Activated T-cell treated with anti-CD3 and anti-CD28 coated beads for 48 hours (primary cell): ENCODE data around the gene COL18A1.
"Not testable (repeated sequence)": the region's sequence is repeated elsewhere in the genome, so short reads cannot be mapped to it uniquely, and the experiment has no call there.

ENCODE experiments used
- DNase-seq: peaks from one replicate; pipeline ENCODE4 v3.0.0-alpha.2; 2020; ENCODE audit warnings: low read depth

The COL18A1 gene

DNA sequence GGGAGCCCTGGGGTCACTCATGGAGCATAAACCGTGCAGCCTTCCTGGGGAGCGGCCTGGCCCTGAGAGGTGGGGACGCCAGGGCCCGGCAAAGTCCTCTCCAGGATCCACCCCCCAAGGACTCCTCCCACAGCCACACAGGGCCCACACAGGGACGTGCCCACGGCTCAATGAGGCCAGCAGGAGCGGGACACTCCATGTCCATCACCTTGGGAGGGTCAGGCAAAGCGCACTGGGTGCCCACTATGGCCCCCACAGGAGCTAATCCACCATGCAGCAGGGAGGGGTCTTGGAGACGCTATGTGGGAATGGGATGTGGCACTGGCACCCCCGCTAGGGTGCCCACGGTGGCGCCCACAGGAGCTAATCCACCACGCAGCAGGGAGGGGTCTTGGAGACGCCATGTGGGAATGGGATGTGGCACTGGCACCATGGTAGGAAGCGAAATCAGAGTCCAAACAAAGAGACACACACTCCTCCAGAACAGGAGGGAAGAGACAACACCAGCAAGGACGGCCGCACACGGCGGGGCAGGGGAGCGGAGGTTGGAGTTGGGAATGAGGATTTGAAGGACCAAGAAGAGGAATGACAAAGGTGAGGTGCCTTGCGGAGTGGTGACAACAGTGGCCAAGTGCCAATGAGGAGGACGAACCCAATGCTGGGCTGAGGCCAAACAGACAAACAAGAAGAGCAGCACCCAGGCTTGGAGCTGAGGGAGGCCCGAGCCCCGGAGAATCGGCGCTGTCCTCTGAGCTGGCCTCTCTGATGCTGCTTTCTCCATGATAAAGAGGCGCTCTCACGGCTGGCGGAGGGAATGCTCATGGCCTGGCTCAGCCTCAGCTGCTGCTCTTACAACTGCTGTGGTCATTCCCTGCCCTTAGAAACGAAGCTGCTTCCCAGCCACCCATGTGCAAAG lies 155.4 kb downstream of the COL18A1 start:
- no peak for DNase-seq

DNA sequence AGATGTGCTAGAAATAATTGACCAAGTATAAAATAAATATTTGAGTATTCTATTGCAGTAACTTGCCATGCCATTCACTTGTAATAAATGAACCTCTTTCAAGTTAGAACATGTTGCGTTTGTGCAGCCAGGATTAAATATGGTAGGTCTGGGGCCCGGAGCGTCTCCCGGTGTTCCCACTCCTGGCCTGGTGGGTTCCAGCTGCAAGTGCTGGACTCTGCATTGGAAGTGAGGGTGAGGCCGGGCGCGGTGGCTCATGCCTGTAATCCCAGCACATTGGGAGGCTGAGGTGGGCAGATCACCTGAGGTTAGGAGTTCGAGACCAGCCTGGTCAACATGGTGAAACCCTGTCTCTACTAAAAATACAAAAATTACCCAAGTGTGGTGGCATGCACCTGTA lies 156.3 kb downstream of the COL18A1 start:
- not testable (repeated sequence) for DNase-seq

DNA sequence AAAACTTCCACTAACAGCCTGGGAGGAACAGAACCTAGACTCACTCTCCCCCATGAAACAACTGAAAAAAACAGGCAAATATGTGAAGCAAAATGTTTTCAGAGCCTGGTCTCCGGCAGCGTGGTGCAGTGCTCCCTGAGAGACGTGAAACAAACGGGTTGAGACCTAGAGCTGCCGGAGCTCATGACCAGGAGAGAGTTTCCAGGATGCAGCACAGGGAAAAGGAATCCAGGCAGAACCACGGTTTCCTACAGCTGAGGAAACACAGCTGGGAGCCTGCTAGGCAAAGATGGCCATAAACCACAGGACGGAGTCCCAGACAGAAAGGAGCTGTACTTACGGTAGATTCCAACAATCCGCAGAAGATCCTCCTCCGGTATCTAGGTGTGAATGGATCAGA lies 157.4 kb downstream of the COL18A1 start:
- no peak for DNase-seq

DNA sequence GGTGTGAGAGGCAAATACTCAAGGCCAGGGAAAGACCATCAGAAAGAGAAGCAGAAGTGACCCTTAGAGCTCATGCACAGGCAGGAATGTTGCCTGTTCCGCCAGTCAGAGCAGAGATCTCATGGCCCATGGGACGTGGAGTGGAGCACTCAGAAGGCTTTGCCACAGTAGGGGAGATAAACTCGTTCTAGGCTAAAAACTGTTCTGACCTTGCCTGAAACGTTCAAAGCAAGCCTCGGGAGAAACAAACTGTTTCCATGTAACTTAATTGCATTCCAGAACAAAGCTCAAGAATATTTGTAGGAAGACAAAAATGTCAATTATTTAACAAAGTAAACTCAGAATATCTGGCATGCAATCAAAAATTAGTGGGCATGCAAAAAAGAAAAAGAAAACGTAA lies 158.0 kb downstream of the COL18A1 start:
- DNase-seq = no peak
